ENCODE measurements around the gene CHMP6.

DNA sequence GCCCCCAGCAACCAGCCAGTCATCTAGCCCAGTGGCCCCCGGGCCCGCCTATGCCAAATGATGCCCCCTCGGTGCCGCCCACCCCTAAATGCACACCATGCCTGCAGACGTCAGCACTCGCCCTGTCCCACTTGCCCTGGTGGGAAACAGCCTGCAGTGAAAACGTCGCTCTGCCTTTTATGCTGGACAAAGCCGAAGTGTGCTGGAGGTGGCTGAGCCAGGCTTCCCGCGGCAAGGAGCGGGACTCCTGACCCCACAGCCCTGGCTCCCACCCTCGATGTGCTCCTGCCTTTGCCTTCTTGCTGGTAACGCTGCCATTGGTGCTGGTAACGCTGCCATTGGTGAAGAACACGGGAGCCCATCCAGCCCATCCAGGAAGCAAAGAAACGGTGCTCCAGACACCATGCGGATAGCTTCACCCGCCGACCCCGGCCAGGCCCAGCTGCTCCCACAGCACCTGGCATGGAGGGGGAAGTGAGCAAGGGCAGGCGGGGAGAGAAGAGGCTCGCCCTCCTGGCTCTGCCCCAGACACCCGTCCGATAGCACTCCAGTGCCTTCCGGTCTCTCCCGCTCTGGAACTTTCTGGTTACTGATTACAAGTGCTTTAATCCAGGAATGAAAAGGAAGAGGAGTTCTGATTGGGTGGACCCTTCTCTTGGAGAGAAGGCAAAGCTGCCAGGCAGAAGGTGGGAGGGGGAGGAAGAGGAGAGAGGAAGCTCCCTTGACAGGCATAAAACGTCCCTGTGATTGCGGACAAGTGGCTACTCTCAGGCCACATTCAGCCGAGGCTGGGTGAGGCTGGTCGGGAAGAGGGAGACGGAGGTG, 39.3 kb downstream of the CHMP6 start:
- TF ChIP-seq TAF1 (IDR thresholded peaks at IDR 0.05; ENCODE audit: low read depth) = no peak
- TF ChIP-seq, protein P1, sequence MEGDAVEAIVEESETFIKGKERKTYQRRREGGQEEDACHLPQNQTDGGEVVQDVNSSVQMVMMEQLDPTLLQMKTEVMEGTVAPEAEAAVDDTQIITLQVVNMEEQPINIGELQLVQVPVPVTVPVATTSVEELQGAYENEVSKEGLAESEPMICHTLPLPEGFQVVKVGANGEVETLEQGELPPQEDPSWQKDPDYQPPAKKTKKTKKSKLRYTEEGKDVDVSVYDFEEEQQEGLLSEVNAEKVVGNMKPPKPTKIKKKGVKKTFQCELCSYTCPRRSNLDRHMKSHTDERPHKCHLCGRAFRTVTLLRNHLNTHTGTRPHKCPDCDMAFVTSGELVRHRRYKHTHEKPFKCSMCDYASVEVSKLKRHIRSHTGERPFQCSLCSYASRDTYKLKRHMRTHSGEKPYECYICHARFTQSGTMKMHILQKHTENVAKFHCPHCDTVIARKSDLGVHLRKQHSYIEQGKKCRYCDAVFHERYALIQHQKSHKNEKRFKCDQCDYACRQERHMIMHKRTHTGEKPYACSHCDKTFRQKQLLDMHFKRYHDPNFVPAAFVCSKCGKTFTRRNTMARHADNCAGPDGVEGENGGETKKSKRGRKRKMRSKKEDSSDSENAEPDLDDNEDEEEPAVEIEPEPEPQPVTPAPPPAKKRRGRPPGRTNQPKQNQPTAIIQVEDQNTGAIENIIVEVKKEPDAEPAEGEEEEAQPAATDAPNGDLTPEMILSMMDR (IDR thresholded peaks at IDR 0.05; ENCODE audit: poor library complexity, severe bottlenecking) = no peak
- no peak for TF ChIP-seq EP300 (conservative IDR thresholded peaks at IDR 0.05; ENCODE audit: poor library complexity, severe bottlenecking)

Data from neural cell (in vitro differentiated cells).